ENCODE results near the gene SLITRK6. TPM values are rescaled to one million over a fixed set of nuclear protein-coding genes. Genes with fewer than 3 reads are reported as not detected.
"Not testable (repeated sequence)": the region's sequence is repeated elsewhere in the genome, so short reads cannot be mapped to it uniquely, and the experiment has no call there.

Gene SLITRK6, protein sequence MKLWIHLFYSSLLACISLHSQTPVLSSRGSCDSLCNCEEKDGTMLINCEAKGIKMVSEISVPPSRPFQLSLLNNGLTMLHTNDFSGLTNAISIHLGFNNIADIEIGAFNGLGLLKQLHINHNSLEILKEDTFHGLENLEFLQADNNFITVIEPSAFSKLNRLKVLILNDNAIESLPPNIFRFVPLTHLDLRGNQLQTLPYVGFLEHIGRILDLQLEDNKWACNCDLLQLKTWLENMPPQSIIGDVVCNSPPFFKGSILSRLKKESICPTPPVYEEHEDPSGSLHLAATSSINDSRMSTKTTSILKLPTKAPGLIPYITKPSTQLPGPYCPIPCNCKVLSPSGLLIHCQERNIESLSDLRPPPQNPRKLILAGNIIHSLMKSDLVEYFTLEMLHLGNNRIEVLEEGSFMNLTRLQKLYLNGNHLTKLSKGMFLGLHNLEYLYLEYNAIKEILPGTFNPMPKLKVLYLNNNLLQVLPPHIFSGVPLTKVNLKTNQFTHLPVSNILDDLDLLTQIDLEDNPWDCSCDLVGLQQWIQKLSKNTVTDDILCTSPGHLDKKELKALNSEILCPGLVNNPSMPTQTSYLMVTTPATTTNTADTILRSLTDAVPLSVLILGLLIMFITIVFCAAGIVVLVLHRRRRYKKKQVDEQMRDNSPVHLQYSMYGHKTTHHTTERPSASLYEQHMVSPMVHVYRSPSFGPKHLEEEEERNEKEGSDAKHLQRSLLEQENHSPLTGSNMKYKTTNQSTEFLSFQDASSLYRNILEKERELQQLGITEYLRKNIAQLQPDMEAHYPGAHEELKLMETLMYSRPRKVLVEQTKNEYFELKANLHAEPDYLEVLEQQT
- 4.0 TPM for total RNA-seq

DNA sequence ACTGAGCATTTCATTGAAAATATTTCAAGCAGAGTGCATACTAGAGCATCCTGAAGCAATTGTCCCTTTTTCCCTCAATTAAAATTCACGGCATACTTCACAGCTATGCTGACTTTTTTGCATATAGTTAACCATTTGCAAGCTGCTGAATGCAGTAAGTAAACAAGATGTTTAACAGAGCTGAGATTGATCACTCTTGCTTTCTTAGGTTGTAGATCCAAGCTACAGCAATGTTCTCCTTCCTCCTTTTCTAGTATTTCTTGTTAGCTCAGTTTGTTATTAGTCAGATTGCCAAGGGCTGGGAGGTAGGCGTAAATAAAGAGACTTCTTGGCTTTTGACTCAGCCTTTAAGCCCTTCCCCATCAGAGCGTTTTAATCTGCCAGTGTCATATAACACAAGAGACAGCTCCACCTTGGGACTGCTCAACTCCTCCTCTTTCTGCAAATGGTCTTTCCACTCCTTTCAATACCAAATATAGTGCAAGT is at the start of gene SLITRK6:
SLITRK6 (minus strand) TSS at position 323 of the 486 bp plus-strand sequence. CDS start 2,911 bp downstream, outside the sequence.
- peak; percentile 99 for ATAC-seq

DNA sequence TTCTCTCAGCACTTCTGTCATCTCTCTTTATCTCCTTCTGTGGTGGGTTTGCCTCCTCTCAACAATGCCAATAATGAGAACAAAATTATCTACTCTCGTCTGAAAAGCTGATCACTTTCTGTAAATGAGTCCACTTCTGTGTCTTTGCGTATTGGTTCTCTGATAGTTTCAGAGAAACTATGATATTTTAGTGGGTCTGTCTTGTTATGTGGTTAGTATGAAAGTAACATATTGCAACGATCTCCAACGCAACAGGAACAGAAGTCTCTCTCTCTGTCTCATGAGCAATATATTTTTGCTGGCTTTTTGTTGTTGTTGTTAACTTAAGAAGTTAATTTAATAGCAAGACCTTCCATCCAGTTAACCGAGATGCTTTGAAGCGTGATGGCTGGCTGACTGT is 47.8 kb upstream of the SLITRK6 start:
- no peak for ATAC-seq

DNA sequence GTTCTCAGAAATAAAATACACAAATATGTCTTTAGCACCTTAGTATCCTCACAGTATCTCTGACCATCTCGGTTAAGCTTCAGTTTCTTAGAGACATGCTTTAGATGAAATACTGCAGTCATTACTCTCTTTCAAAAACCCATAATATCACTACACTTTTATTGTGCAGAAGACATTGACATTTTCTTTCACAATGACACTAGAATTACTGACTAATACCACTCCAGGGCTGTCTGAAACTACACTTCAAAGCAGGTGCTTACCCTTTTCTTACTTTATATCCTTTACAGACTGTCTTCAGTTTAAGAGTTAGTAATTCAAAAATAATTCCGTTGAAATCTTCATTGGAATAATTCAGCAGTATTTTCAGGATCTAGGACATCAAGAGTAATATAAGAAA is 42.2 kb upstream of the SLITRK6 start:
- ATAC-seq = no peak

DNA sequence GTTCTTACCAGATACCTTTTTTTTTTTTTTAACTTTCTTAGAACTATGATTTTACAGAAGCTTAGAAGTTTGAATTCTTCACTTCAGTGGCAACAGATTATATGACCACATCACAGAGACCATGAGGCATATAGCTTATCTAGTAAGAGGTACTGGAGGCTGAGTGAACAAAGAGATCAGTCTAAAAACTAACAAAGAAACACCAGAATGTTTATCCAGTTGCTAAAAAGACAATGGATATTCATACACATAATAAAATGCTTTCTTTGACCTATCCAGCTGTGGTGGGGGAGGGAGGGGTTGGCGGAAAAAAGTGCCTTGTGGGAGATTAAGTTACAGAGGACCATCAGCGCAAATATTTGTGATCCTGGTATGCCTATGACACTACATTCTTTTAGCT is 34.7 kb upstream of the SLITRK6 start:
- no peak for ATAC-seq

DNA sequence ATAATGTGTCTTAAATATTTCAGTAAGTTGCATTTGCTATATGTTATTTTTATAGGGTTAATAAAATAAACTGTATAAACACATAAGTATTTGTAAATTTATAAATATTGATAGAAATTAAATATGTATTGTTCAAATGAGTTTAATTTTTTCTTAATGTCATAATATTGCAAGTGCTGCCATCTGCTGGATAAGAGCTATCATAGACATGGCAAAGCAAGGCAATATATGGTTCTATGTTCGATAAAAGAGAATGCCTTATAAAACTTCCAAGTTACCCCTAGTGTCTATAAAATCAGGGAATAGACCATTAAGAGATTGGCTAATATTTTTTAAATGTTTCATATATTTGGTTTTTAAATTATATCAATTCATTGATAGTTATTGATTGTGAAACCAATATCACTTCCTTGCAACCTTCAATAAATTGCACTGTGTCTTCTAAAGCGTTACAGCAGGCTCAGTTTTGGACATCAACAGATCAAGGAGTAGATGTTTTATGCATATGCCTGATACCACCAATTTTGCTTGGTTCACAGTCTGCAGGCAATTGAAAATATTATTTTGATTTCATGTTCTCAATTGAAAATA is 29.0 kb upstream of the SLITRK6 start:
- ATAC-seq = no peak

DNA sequence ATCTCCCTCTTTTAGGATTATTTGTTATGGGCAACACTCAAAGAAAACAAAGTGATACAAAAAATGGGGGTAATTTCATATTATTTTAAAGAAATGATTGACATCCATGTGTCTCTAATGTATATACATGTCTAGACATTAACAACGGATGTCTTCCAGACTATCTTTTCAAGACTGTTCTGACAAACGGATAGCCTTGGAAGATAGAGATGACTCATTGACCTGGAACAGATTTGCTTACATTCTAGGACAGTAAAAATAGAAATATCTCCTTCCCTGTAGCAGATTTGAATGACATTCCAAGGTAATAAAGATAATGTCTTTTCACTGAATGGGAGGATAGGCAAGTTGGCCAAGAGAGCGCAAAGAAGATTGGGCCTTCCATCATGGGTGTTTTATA is 26.2 kb upstream of the SLITRK6 start:
- ATAC-seq = no peak

DNA sequence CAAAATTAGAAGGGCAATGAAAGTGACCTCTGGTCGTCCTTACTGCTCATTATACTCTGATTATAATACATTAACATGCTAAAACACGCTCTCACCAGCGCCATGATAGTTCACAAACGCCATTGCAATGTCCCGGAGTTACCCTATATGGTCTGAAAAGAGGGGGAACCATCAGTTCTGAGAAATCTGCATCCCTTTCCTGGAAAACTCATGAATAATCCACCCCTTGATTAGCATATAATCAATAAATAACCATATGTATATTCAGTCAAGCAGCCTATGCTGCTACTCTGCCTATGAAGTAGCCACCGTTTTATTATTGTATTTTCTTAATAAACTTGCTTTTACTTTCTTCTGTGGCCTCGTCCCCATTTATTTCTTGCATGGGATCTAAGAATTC is 24.6 kb upstream of the SLITRK6 start:
- no peak for ATAC-seq

DNA sequence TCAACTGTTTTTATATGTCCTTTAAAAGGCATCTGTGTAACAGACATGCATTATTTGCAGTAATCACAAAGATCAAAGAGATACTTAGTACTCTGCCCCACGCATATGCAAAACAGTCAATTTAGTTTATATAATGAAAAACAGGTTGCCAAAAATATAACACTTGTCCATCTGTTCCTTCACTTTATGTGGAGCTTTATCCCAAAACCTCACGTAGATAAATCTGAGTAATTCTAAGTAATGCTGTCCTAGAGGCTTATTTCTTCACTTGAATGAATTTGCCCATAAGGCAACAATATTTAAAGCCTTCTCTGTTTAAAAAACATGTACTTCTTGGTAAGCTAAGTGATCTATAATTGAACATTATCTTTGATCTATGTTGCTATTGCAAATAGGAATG is 20.3 kb upstream of the SLITRK6 start:
- ATAC-seq = no peak

DNA sequence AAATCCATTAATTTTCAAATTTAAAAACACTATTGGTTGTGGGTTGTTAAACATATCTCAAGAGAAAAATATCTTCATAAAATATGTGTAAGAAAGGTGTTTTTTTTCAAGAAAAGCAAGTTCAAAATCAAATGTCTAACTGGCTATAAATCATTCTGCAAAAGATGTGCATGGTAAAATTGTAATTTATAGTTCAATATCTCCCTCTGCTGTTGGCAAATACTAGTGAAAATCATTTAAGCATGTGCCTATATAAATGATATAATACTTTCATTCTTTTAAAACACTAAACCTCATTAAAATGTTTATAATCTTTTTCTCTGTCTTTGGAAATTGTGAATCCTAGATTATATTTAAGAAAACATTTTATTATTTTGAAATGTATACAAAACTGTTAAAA is 17.2 kb upstream of the SLITRK6 start:
- ATAC-seq = no peak

DNA sequence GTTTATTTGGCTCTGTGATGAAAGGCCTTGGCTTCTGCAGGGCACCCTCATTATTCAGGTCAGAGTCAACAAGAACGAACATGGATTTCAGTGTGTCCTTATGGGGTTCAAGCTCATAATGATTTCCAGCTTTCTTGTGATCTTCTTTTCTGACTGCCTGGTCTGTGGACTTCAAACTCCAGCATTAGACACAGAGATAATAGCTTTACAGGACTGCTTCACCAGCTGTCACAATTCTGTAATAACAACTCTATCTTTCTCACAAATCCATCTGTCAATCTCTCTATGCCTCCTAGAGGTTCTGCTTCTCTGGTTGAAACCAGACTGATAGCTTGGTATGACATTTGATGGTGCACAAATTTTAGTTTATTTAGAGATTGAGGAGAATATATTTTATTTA is 13.1 kb upstream of the SLITRK6 start:
- no peak for ATAC-seq

DNA sequence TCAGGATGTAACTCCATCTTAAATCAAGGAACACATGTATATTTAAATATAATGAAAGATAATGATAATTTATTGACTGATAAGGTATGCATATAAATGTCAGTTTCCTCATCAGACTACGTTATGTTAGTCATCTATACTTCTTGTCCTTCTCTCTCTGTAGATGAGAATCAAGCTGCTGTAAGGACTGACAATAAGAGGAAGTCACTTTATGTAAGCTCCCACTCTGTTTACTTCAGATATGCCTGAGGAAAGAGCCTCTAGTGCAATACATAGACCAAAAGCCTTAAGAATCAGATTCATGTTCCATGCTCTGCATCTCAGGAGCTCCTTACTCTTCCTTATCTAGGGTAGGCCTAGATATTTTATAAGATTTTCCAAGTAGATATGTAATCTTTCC is 9.6 kb upstream of the SLITRK6 start:
- no peak for ATAC-seq

DNA sequence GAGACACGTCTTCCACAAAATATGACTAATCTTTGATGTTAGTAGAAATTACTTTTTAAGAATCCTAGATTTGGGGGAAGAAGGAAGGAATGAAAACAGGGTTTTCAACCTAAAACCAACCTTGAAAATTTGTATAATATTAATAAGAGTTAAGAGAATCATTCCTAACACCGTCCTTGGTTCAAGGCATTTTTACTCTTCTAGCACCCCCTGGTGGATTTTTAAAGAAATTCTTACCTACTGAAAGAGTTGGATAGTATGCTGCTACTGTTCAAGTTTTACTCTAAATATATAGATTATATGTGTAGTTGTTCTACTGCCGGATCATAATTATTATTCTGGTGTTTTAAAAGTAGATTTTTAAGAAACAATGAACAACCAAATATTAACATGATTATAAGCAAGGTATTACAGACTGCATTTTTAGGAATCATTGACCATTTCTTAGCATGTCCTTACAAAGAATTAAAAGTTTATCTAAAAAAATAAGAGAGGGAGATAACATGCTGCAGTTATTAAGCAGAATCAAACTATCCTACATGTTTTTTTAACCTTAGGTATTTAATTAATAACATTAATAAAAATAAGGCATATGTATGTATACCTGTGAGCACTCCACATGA is 7.4 kb upstream of the SLITRK6 start:
- ATAC-seq = peak; percentile 52

DNA sequence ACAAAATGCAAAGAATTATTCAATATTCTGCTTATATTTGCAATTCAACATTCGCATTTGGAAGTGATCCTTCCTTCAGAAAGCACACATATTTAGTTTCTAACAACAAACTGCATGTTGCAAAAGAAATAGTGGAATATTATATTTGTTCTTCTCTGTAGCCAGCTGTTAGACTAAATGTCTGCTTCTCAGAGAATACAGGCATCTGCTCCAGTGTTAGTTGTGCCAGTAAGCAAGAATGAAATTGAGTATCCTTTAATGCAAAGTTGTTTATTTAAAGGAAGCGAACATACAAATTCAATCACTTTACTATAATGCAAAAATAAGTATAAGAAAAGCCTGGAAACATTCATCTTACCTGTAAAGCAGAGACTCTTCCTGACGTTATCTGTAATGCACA is 663 bp downstream of the SLITRK6 start:
- ATAC-seq = no peak

DNA sequence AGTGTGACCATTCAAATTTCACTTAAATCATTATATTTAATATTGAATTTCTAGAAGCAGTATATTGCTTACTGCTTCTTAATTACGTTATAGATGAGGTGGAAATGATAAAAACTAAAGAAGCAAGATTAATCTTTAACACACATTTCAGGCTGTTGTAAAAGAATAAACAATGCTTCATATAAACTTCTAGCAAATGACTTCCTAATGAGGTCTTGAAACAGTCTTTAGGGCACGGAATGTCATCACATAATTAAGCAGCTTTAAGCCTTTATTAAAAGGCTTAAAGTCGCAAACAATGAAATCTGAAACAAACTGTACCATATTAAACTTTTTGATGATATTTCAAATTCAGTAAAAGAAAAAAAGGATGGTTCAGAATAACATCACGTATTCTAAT is 1.9 kb downstream of the SLITRK6 start:
- ATAC-seq = no peak

DNA sequence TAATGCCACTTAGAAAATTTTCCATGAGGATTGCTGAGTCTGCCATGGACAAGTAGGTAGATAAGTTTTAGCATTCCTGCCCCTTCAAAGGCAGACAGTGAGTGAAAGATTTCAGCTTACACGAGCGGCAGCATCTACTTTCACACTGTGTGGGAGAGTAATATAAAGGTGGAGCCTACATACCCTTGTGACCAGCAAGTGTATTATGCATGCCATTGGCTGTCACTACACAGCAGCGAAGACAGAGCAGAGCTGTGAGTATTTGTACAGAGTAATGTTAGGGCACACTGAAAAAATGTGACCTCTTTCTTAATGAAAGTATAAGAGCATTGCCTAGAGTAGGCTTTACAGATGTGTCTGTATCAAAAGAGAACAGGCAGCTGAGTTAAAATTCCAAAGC is 14.0 kb downstream of the SLITRK6 start:
- no peak for ATAC-seq

DNA sequence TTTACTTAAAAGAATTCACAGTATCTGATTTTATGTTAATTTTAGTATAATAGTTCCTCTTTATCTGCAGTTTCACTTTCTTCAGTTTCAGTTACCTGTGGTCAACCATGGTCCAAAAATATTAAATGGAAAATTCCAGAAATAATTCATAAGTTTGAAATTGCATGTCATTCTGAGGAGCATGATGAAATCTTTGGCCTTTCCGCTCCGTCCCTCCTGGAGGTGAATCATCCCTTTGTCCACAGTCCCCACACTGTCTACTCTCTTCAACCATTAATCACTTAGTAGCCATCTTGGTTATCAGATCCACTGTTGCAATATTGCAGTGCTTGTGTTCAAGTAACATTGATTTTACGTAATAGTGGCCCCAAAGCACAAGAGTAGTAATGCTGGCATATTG is 26.9 kb downstream of the SLITRK6 start:
- no peak for ATAC-seq

DNA sequence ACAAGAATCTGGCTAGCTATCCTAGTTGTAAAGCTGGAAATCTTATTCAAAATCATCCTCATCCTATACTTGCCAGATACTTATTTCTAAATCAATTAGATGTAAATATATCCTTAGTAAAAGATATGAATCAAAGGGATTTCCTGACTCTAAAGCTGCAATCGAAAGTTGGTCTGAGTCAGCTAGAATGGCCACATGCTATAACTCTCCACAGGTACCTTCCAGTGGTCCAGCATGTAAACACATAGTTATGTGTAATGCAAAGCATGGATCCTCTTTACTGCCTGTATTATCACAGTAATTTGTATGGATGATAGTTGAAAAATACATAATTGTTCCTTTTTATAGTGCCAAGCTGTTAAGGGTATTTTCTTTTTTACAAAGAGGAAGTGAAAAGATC is 27.4 kb downstream of the SLITRK6 start:
- no peak for ATAC-seq

DNA sequence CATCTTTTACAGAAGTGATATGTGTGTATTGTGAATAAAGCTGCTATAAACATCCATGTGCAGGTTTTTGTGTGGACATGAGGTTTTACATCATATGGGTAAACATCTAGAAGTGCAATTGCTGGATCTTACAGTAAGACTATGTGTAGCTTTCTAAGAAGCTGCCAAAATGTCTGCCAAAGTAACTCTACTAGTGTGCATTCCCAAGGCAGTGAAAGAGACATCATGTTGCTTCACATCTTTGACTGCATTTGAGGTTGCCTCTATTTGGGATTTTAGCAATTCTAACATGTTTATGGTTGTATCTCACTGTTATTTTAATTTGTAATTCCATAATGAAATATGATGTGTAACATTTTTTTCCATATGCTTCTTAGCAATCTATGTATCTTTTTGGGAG is 30.3 kb downstream of the SLITRK6 start:
- ATAC-seq = no peak

DNA sequence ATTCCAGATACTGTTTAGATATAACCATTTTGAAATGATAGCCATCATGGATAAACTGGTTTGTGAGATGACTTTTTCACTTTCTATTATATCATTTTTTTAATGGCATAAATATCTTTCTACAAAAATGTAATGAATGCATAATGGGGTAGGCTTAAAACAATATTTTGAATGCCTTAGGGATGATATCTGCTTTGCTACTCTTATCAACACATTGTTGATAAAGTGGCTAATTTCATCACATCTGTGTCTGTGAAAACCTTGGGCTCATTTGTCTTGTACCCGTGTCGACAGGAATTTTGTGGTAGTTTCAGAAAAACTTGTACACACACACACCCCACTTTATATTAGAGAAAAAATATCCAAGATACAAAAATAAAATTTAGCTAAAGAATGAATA is 44.1 kb downstream of the SLITRK6 start:
- ATAC-seq = no peak

DNA sequence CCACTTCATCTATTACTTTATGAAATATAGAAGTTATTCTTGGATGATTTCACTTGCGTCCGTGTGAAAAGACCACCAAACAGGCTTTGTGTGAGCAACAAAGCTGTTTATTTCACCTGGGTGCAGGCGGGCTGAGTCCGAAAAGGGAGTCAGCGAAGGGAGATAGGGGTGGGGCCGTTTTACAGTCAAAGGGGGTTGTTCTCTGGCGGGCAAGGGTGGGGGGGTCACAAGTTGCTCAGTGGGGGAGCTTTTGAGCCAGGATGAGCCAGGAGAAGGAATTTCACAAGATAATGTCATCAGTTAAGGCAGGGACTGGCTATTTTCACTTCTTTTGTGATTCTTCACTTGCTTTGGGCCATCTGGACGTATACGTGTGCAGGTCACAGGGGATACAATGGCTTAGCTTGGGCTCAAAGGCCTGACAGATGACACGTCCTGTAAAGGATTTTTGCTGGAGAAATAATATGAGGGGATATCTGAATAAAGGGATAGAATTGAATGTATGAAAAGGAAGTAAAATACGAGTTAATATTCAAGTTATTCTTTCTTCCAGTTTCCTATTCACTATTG is 55.9 kb downstream of the SLITRK6 start:
- ATAC-seq = not testable (repeated sequence)

All from esophagus mucosa (tissue), 1 donor.